ENCODE data around the gene MLEC.

MLEC gene

GRCh38 chr12:120690083-120690450 lies 3.1 kb downstream of the MLEC start:
- no peak for DNase-seq (ENCODE audit: extremely low read depth in 1 of 2, low read depth in 1 of 2)

DNA sequence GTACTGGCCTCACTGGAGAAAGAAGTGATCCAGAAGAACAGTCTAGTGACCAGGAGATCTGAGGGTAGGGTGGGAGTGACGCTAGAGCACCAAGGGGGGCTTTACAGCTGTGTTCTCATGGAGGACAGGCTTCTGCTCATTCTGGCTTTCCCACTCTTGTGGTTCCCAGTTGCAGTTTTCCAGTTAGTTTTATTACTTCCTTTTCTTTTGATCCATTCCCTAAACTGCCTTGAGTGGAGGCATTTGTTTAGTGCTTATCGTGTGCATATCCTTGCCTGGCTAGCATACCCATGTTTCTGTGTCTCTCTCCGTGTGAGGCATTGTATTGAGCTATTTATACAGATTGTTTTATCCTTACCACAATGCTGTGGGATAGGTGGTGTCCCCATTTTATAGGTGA lies 4.0 kb downstream of the MLEC start:
- no peak for DNase-seq (ENCODE audit: extremely low read depth in 1 of 2, low read depth in 1 of 2)

DNA sequence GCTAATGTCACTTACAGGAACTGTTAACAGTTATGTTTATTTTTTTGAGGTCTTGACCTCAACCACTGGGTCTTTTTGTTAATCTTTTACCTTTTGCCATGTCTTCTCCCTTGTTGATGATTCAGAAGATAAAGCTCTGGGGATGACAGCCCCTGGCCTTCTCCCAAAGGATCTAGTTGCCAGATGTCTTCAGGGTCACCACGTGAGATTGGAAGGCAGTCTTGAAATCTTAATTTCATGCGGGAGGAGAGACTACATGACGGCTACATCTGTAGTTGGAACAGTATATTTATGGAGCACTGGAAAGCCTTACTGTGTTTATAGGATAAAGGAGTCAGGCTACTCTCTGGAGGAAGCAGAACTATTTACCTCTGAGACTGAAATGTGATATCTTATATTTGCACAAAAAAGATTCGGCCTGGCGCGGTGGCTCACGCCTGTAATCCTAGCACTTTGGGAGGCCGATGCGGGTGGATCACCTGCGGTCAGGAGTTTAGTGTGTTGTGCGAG lies 5.6 kb downstream of the MLEC start:
- DNase-seq (ENCODE audit: extremely low read depth in 1 of 2, low read depth in 1 of 2) = no peak

DNA sequence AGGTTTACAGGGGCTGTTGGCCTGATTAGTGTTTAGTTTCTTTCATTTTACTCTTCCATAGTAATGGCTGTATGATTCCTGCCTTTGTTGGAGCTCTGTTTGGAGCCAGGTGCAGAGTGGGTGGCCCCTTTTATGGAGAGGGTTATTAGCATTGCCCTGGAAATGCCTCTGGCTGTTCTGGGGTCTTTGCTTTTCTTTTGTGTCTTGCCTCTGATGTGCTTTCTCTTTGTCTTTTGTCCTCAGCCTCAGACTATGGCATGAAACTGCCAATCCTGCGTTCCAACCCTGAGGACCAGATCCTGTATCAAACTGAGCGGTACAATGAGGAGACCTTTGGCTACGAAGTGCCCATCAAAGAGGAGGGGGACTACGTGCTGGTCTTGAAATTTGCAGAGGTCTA lies 6.9 kb downstream of the MLEC start:
- no peak for DNase-seq (ENCODE audit: extremely low read depth in 1 of 2, low read depth in 1 of 2)

GRCh38 chr12:120696626-120697025 lies 9.7 kb downstream of the MLEC start:
- no peak for DNase-seq (ENCODE audit: extremely low read depth in 1 of 2, low read depth in 1 of 2)

GRCh38 chr12:120697344-120697743 lies 10.4 kb downstream of the MLEC start:
- no peak for DNase-seq (ENCODE audit: extremely low read depth in 1 of 2, low read depth in 1 of 2)

DNA sequence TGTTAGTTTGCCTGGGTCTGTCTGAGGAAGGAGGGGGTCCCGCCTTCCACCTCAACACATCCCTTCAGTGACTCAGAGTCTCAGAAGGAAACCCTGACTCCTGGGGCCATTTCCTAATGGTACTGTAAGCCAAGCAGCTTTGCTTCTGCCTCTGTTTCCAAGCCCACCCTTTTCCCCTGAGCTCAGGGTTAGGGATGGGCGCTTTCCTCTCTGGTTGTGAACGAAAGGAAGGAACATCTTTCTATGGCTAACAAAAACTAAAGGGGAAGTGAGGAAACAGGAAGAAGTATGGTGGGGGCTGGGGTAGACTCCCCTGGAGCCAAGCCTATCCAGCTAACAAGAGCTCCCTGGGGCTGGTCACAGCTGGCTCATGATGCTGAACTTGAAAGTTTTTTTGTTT lies 11.7 kb downstream of the MLEC start:
- DNase-seq (ENCODE audit: extremely low read depth in 1 of 2, low read depth in 1 of 2) = no peak

DNA sequence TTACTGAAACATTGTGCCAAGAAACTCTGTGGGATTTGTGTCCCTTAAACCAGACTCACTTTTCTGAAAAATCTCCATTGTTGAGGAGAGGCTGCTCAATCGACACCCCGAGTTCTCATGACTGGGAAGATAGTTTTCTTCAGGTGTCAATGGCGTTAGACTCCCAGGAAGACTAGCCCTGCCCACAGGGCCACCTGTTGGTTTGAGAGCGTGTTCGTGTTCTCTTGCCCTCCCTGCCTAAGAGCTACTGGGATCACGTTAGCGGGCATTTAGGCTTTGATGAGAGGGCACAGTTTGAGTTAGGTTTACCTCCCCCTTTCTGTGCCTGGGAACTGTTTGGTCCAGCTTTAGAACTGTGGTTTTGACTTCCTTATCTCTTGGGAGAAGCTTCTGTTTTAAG lies 12.6 kb downstream of the MLEC start:
- no peak for DNase-seq (ENCODE audit: extremely low read depth in 1 of 2, low read depth in 1 of 2)

- no peak for DNase-seq (ENCODE audit: extremely low read depth in 1 of 2, low read depth in 1 of 2)
These were observed 13.9 kb downstream of the MLEC start for GRCh38 chr12:120700886-120701285.

DNA sequence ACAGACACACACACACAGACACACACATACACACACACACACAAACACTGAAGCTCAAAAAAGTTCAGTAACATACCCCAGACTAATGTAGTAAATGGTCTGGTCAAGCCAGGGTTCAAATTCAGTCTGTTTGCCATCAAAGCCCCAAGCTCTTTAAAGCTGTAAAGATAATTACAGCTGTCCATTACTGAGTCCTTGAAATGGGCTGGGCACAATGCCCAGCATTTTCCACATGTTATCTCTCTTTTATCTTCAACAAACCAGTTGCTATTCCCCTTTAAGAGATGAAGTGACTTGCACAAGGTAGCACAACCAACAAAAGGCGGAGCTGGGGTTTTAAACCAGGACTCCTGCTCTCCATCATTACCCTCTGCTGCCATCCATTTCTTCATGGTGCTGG lies 15.7 kb downstream of the MLEC start:
- DNase-seq (ENCODE audit: extremely low read depth in 1 of 2, low read depth in 1 of 2) = no peak

GRCh38 chr12:120703311-120703942 lies 16.5 kb downstream of the MLEC start:
- no peak for DNase-seq (ENCODE audit: extremely low read depth in 1 of 2, low read depth in 1 of 2)

GRCh38 chr12:120705618-120706017 lies 18.7 kb downstream of the MLEC start:
- DNase-seq (ENCODE audit: extremely low read depth in 1 of 2, low read depth in 1 of 2) = no peak

DNA sequence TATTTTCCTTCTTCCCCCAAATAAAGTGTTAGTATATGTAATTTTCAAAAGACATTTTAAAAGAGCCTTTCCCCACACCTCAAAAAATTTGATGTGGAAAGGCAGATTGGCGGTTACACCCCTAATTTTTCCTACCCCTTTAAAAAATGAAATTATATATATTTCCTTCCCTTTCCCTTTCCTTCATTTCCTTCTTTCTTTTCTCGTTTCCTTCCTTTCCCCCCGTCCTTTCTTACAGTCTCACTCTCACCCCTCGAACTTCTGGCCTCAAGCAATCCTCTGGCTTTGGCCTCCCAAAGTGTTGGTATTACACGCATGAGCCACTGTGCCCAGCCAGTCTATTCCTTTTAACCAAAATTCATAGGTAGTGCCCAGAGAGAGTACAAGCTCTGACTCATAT lies 19.1 kb downstream of the MLEC start:
- no peak for DNase-seq (ENCODE audit: extremely low read depth in 1 of 2, low read depth in 1 of 2)

GRCh38 chr12:120708651-120709050 lies 21.7 kb downstream of the MLEC start:
- no peak for DNase-seq (ENCODE audit: extremely low read depth in 1 of 2, low read depth in 1 of 2)

GRCh38 chr12:120710031-120710804 lies 23.3 kb downstream of the MLEC start, which contains the start of gene UNC119B:
TSS of gene UNC119B (plus strand) at chr12:120710458. CDS start at chr12:120710475, 17 bp downstream.
- DNase-seq (ENCODE audit: extremely low read depth in 1 of 2, low read depth in 1 of 2) = peak in 1 of 2 donors; percentile 53

DNA sequence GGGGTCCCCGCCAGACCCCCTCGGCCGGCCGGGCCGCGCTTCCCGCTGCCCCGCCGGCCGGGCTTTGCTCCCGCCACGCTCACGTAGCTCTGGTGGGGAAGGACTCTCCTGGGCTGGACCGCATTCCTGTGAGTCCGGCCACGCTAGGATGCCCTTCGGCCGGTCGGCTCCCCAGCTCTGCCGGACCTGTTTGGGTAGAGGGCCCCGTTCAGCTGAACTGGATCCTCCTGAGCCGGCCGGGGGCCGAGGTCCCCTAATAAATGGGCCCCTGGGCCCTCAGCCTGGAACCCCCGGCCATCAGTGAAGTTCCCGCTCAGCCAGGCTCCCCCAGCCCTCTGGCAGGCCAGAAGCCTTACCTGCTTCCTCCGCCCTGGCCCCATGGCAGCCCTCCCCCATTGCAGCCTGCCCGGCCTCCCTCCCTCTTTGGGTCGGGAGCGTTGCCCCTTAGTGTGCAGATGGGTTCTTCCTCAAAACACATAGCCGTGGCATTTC lies 23.9 kb downstream of the MLEC start:
- no peak for DNase-seq (ENCODE audit: extremely low read depth in 1 of 2, low read depth in 1 of 2)

DNA sequence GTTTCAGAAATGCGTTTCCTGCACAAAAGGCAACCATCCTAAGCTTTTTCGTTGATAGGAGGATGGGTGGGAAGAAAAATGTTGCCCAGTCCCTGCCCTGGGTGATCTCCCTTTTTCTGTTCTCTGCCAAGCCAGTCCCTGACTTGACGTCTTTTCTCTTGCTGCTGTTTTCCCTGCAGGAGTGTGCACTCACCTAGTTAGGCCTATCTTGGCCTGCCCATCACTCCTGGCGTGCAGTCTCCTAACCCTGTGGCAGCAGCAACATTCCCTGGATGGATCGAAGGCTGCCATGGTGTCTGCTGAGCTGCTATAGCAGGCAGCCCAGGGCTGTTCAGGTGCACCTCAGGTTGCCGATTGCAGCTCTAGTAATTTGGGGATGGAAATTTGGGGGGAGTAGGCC lies 24.5 kb downstream of the MLEC start:
- no peak for DNase-seq (ENCODE audit: extremely low read depth in 1 of 2, low read depth in 1 of 2)

DNA sequence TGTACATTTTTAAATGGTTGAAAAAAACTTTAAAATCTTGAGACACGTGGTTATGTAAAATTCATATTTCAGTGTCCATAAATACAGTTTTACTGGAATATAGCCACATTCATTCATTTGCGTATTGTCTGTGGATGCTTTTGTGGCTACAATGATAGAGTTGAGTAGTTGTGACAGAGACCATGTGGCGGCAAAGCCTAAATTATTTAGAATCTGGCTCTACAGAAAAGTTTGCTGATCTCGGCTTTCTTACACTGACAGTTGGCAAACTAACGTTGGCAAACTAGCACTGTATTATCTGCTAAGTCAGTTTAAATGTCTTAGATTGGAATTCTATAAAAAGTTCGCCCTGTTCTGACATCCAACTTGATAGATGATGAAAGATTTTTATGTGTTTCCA lies 25.7 kb downstream of the MLEC start:
- DNase-seq (ENCODE audit: extremely low read depth in 1 of 2, low read depth in 1 of 2) = no peak

DNA sequence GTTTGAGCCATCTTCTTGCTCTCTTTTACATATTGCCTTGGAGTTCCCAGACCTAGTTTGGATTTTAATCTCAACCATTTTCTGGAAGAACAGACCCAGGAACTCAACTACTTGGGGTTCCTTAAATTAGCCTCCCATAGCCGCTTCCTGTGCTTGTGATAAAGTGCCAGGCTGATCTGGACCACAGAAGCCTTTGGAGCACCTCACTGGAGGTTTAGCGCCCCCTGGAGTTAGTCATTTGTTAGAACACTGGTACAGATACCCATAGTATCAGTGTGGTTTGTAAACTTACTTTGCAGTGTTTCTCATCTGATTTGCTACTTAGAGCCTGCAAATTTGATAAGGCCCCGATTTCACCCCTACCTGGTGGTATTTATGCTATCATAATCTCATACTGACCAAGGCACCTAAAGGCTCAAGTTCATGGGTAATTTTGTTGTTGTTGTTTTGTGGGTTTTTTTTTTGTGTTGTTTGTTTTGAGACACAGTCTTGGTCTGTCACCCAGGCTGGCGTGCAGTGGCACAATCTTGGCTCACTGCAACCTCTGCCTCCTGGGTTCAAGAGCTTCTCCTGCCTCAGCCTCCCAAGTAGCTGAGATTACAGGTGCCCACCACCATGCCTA lies 27.0 kb downstream of the MLEC start:
- DNase-seq (ENCODE audit: extremely low read depth in 1 of 2, low read depth in 1 of 2) = peak in 1 of 2 donors; percentile 63

DNA sequence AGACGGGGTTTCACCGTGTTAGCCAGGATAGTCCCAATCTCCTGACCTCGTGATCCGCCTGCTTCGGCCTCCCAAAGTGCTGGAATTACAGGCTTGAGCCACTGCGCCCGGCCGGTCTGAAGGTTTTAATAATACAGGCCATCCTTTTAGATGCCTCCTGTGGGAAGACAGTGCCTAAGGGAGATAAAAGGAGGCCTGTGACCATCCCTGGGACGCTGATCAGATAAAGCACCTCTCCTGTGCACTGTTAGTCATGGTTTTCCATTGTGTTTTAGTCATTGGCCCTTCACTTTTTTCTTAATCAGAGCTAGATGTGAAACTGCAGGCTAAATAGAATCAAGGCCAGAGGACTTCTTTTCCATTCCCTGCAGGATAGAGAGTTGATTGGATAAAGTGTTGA lies 31.1 kb downstream of the MLEC start:
- DNase-seq (ENCODE audit: extremely low read depth in 1 of 2, low read depth in 1 of 2) = no peak

DNA sequence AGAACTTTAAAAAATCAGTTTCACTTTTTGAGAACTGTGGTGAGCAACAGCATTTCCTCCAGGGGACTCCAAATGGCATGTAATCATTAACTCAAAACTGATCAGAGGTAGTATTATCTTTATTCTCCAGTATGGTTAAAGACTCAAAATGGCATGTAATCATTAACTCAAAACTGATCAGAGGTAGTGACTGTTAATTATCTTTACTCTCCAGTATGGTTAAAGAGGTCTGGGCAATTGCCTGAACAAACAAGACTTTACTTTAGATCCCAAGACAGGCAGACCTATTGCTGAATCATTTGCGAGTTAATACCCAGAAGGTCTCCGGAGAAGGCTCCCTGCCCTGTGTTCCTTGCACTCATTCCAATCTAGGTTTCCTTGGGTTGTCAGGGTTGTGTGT lies 32.1 kb downstream of the MLEC start:
- DNase-seq (ENCODE audit: extremely low read depth in 1 of 2, low read depth in 1 of 2) = no peak

All from stimulated activated CD8-positive, alpha-beta memory T cell treated with anti-CD3 and anti-CD28 coated beads, Interleukin-7, amount 100 ng/mL, for 48 hours (primary cell).